ENCODE measurements around the gene ARHGAP15.

Gene ARHGAP15

GRCh38 chr2:143530758-143531157 is 401.5 kb downstream of the ARHGAP15 start:
- Histone ChIP-seq H3K9me2 (replicated peaks; ENCODE audit: insufficient read depth, low read length) (no peaks in the 10 kb centered on the region), H3K36me3 (ENCODE audit: low read length) (peaks cover 3% of the 10 kb centered on the region; the same call in 1 of the 2 replicates), H3K4me3 (ENCODE audit: insufficient read depth, low read length, poor library complexity, severe bottlenecking) (no peak overlapping the region), H3F3A (ENCODE audit: insufficient read depth) (no peaks in the 10 kb centered on the region), H3K27ac (ENCODE audit: low read depth, low read length) (no peak overlapping the region), H3K9ac (ENCODE audit: low read length) (no peak overlapping the region), H3K79me2 (ENCODE audit: insufficient read depth, low read length) (no peaks in the 10 kb centered on the region), H4K20me1 (ENCODE audit: low read depth, low read length) (0 out of 2 replicates have a peak, but pooled peaks cover 2% of the 10 kb centered on the region), H3K27me3 (ENCODE audit: low read length) (no peaks in the 10 kb centered on the region), H3K4me2 (ENCODE audit: low read depth, low read length, poor library complexity, severe bottlenecking) (no peak overlapping the region), H3K9me3 (ENCODE audit: insufficient read depth, low read length) (no peaks in the 10 kb centered on the region), H2AFZ (ENCODE audit: low read depth, low read length, severe bottlenecking) (no peak overlapping the region)
- TF ChIP-seq EZH2phosphoT487 (conservative IDR thresholded peaks at IDR 0.05; ENCODE audit: low read length) (no peak), CTCF (IDR thresholded peaks at IDR 0.05; ENCODE audit: insufficient read depth, low read length, poor library complexity, severe bottlenecking) (no peak)

- H3K79me2 ChIP-seq (ENCODE audit: insufficient read depth, low read length), result no peaks in the 10 kb centered on the region
- H3K9me2 ChIP-seq (replicated peaks; ENCODE audit: insufficient read depth, low read length), result no peaks in the 10 kb centered on the region
- no peak overlapping the region for H3K27ac ChIP-seq (ENCODE audit: low read depth, low read length)
- H3K36me3 ChIP-seq (ENCODE audit: low read length), result peaks cover 4% of the 10 kb centered on the region; the same call in 1 of the 2 replicates
- H3K4me3 ChIP-seq (ENCODE audit: insufficient read depth, low read length, poor library complexity, severe bottlenecking), result no peak overlapping the region
- H4K20me1 ChIP-seq (ENCODE audit: low read depth, low read length), result no peaks in the 10 kb centered on the region
- H3K9me3 ChIP-seq (ENCODE audit: insufficient read depth, low read length), result no peaks in the 10 kb centered on the region
- no peak overlapping the region for H3K4me2 ChIP-seq (ENCODE audit: low read depth, low read length, poor library complexity, severe bottlenecking)
- no peak overlapping the region for H2AFZ ChIP-seq (ENCODE audit: low read depth, low read length, severe bottlenecking)
- H3K9ac ChIP-seq (ENCODE audit: low read length), result no peak overlapping the region
- H3F3A ChIP-seq (ENCODE audit: insufficient read depth), result no peaks in the 10 kb centered on the region
- no peak for TF ChIP-seq CTCF (IDR thresholded peaks at IDR 0.05; ENCODE audit: insufficient read depth, low read length, poor library complexity, severe bottlenecking)
- no peak for TF ChIP-seq EZH2phosphoT487 (conservative IDR thresholded peaks at IDR 0.05; ENCODE audit: low read length)
- no peaks in the 10 kb centered on the region for H3K27me3 ChIP-seq (ENCODE audit: low read length)
Observed at GRCh38 chr2:143532061-143532460, 402.8 kb downstream of the ARHGAP15 start.

DNA sequence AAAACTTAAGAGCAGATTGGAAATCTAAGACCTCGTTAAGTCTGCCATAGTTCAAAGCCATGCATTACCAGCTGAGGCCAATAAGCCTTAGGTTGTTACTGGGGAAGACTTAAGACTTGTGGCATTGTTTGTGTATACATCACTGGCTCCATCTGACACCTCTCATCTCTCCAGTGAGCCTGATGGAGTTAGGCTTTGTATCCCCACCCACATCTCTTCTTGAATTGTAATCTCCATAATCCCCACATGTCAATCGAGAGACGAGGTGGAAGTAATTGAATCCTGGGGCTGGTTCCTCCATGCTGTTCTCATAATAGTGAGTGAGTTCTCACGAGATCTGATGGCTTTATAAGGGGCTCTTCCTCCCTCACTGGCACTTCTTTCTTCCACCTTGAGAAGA is 404.6 kb downstream of the ARHGAP15 start:
- no peaks in the 10 kb centered on the region for H3K27me3 ChIP-seq (ENCODE audit: low read length)
- no peak overlapping the region for H3K4me2 ChIP-seq (ENCODE audit: low read depth, low read length, poor library complexity, severe bottlenecking)
- H3K36me3 ChIP-seq (ENCODE audit: low read length), result peaks cover 4% of the 10 kb centered on the region; the same call in 1 of the 2 replicates
- H4K20me1 ChIP-seq (ENCODE audit: low read depth, low read length), result no peaks in the 10 kb centered on the region
- no peaks in the 10 kb centered on the region for H3F3A ChIP-seq (ENCODE audit: insufficient read depth)
- H3K9ac ChIP-seq (ENCODE audit: low read length), result no peak overlapping the region
- H3K9me3 ChIP-seq (ENCODE audit: insufficient read depth, low read length), result no peaks in the 10 kb centered on the region
- H3K9me2 ChIP-seq (replicated peaks; ENCODE audit: insufficient read depth, low read length), result no peaks in the 10 kb centered on the region
- H3K27ac ChIP-seq (ENCODE audit: low read depth, low read length), result no peak overlapping the region
- no peaks in the 10 kb centered on the region for H3K79me2 ChIP-seq (ENCODE audit: insufficient read depth, low read length)
- TF ChIP-seq EZH2phosphoT487 (conservative IDR thresholded peaks at IDR 0.05; ENCODE audit: low read length) (no peak), CTCF (IDR thresholded peaks at IDR 0.05; ENCODE audit: insufficient read depth, low read length, poor library complexity, severe bottlenecking) (no peak)
- no peak overlapping the region for H2AFZ ChIP-seq (ENCODE audit: low read depth, low read length, severe bottlenecking)
- no peak overlapping the region for H3K4me3 ChIP-seq (ENCODE audit: insufficient read depth, low read length, poor library complexity, severe bottlenecking)

Data from SU-DHL-6 (cell line).